ENCODE results near the gene RBPMS2.

DNA sequence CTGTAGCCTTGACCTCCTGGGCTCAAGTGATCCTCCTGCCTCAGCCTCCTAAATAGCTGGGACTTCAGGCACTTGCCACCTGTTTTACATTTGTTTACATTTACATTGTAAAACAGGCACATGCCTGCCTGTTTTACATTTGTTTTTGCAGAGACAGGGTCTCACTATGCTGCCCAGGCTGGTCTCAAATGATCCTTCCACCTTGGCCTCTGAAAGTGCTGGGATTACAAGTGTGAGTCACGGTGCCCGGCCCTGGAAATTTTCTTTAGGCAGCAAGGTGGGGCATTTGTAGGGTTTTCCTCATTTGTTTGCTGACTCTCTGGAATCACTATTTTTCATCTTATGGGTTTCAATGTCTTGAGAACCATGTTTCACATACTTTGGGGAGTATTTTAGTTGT, 25.1 kb upstream of the RBPMS2 start:
- TF ChIP-seq, protein P1, sequence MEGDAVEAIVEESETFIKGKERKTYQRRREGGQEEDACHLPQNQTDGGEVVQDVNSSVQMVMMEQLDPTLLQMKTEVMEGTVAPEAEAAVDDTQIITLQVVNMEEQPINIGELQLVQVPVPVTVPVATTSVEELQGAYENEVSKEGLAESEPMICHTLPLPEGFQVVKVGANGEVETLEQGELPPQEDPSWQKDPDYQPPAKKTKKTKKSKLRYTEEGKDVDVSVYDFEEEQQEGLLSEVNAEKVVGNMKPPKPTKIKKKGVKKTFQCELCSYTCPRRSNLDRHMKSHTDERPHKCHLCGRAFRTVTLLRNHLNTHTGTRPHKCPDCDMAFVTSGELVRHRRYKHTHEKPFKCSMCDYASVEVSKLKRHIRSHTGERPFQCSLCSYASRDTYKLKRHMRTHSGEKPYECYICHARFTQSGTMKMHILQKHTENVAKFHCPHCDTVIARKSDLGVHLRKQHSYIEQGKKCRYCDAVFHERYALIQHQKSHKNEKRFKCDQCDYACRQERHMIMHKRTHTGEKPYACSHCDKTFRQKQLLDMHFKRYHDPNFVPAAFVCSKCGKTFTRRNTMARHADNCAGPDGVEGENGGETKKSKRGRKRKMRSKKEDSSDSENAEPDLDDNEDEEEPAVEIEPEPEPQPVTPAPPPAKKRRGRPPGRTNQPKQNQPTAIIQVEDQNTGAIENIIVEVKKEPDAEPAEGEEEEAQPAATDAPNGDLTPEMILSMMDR (IDR thresholded peaks at IDR 0.05) = no peak
- TF ChIP-seq ZFX (IDR thresholded peaks at IDR 0.05; ENCODE audit: borderline replicate concordance) = no peak

Data from 22Rv1 (cell line).